GM20000 (cell line): Measurements from ENCODE around the gene CCDC175.

Source experiments
- DNase-seq: peaks from one replicate; pipeline ENCODE4 v3.0.0; 2012; ENCODE audit warnings: low spot score
- CTCF ChIP-seq: IDR thresholded peaks from 2 replicates; pipeline ENCODE4 v1.5.1; 2012; ENCODE audit warnings: mild to moderate bottlenecking, control low read depth; ENCODE audit errors: extremely low read depth, missing control alignments

CCDC175 gene

DNA sequence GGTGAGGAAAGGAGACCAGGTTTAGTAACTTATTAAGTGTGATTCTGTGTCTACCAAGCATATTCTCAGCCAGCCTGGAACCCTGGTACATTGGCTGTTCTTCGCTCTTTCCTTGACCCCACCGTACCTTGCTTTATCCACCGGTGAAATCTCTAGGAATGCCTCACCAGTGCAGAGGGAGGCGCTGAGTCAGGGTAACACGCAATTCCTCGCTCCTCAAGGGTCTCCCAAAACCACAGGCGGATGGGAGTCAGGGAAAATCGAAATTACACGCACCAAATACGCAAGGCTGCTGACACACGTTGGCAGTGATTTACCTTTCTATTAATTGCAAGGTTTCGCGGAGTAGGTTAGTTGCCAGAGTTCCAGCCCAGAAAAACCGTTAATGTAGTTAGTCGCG, 93.2 kb downstream of the CCDC175 start:
- TF ChIP-seq CTCF, result no peak
- no peak for DNase-seq

- no peak for DNase-seq
- TF ChIP-seq CTCF, result no peak
Observed at GRCh38 chr14:59482541-59483331, 93.9 kb downstream of the CCDC175 start.

DNA sequence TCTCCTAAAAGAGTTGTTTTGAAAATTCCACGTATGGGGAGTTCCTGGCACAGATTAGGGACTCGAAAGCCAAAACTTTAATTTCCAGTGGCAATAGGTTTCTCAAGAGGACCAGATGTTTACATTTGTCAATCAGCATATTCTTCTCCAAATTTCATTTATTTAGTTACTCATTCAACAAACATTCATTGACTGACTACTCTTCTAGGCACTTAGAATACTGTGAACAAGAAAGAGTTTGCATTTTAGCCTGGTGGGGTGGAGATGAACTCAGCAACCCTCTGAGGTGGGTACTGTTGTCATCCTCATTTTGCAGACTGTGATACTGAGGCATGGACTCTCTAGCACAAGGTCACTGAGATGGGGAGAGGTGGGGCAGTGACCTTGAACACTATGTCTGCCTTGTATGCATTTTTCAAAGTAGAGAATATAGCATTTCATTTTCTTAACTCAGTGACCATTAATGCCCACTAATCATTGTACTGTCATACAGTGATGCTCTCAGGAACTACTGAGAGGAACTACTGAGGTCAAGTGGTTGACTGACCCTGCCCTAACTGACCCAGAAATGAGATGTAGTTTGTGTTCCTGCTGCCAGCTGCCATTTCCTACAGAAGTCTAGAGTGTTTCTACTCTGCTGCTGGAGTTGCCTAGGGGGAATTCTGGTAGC, 94.6 kb downstream of the CCDC175 start:
- no peak for DNase-seq
- no peak for TF ChIP-seq CTCF

DNA sequence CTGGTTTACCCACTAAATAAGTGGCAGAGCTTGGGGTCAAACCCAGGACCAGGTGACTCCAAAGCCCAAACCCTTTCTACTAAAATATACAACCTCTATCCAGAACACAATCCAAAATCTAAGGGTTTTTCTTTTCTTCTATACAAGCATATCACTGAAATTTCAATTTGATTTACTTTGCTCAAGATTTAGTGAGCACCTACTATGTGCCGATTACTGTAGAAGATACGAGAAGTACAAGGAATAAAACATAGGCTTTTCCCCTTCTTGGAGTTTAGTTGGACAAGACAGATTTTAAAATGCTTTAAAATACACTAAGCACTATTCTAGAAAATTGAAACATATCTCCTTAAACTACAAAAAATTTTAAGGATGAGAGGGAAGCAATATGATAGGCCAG, 95.2 kb downstream of the CCDC175 start:
- DNase-seq, result no peak
- TF ChIP-seq CTCF, result no peak

- TF ChIP-seq CTCF, result no peak
- no peak for DNase-seq
Observed at GRCh38 chr14:59480166-59480565, 96.4 kb downstream of the CCDC175 start.

DNA sequence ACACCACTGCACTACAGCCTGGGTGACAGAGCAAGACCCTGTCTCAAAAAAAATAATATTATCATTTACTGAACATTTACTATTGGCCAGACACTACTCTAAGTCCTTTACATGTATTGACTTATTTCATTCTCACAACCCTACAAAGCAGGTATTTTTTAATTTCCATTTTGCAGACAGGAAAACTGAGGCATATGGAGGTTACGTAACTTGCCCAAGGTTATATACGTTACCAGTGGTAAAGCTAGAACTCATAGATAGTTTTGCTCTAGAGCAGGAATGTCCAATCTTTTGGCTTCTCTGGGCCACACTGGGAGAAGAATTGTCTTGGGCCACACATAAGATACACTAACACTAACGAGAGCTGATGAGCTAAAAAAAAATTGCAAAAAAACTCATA, 98.1 kb downstream of the CCDC175 start:
- no peak for DNase-seq
- no peak for TF ChIP-seq CTCF

GRCh38 chr14:59475709-59476108, 100.9 kb downstream of the CCDC175 start:
- DNase-seq, result no peak
- TF ChIP-seq CTCF, result no peak
